DOHH2 (cell line): ENCODE measurements around the gene RASGRP3.

Source experiments
- CTCF ChIP-seq: fragments of 200-600 bp; sonication (generic); IDR thresholded peaks from one replicate; pipeline ENCODE4 v1.5.1; 2014; ENCODE audit warnings: antibody characterized with exemption, mild to moderate bottlenecking, low read depth, low read length; ENCODE audit not compliant: poor library complexity, severe bottlenecking
- EZH2phosphoT487 ChIP-seq: fragments of 200-600 bp; sonication (generic); IDR thresholded peaks from 2 replicates; pipeline ENCODE4 v1.6.1; 2017; ENCODE audit warnings: borderline replicate concordance, mild to moderate bottlenecking, antibody characterized with exemption, low read length, moderate library complexity, mixed read lengths

- TF ChIP-seq CTCF (no peak), EZH2phosphoT487 (no peak)
These were observed 105.4 kb downstream of the RASGRP3 start for GRCh38 chr2:33581872-33582271.
